ENCODE results near the gene ALDH1A1.

Gene ALDH1A1

GRCh38 chr9:72917892-72918509, 34.9 kb downstream of the ALDH1A1 start:
- no peak for DNase-seq (ENCODE audit: low read depth)

DNA sequence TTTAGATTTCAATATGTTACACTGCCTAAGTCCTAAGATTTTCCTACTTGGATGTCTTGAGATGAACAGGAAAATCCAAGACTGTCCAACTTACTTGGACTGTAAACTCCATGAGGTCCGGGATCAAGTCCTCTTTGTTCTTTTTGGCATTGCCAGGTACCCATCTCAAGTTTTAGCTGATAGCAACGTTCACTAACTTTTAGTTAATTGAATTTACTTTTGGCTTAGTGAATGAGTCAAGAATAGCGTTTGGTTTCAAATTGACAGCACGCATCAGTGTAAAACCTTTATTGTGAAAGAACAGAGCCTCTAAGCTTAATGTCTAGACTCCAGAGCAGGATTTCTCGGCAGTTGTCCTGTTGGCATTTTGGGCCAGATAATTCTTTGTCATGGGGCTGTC, 37.2 kb downstream of the ALDH1A1 start:
- no peak for DNase-seq (ENCODE audit: low read depth)

DNA sequence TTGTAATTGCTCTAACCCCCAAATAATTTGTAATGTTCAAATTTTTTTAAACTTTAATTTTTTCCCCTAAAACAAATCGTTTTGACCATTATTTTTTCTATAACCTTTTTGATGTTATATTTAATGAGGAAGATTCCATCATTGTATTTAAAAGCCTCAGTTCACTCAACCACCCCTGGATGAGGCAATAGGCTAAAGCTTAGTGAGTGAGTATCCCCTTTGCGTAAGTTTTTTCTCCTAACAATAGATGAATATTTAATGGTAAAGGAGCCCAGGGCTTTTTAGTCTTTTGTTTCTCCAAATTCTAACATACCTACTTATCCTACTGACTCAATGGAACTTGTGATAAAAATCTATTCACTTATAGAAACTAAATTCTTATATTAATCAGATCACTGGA, 38.1 kb downstream of the ALDH1A1 start:
- DNase-seq (ENCODE audit: low read depth), result no peak

DNA sequence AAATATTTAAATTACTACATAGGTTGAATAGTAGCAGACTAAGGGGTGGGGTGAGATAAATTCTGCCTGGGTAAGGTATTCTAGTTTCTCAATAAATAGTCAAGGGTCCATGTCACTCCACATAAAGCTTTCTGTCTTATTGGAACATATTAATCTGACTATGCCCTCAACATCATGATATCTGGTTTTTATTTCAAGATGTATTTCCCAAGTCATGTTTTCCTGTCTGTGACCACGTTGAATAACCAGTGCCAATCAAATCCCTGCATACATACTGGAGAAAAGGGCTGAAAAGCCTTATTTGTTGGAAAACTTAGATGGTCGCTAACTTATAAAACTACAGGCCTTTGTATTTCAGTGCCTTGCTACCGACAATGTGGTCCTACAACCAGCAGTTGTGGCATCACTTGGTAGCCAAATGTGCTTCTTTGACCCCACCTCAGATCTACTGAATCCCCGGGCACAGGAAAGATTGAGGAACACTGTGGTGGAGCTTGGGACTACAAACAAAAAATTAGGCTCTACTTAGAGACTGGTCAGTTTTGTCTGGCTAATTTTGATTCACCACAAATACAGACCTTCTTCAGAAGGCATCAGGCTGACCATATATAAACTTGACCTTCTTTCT, 39.4 kb downstream of the ALDH1A1 start:
- no peak for DNase-seq (ENCODE audit: low read depth)

DNA sequence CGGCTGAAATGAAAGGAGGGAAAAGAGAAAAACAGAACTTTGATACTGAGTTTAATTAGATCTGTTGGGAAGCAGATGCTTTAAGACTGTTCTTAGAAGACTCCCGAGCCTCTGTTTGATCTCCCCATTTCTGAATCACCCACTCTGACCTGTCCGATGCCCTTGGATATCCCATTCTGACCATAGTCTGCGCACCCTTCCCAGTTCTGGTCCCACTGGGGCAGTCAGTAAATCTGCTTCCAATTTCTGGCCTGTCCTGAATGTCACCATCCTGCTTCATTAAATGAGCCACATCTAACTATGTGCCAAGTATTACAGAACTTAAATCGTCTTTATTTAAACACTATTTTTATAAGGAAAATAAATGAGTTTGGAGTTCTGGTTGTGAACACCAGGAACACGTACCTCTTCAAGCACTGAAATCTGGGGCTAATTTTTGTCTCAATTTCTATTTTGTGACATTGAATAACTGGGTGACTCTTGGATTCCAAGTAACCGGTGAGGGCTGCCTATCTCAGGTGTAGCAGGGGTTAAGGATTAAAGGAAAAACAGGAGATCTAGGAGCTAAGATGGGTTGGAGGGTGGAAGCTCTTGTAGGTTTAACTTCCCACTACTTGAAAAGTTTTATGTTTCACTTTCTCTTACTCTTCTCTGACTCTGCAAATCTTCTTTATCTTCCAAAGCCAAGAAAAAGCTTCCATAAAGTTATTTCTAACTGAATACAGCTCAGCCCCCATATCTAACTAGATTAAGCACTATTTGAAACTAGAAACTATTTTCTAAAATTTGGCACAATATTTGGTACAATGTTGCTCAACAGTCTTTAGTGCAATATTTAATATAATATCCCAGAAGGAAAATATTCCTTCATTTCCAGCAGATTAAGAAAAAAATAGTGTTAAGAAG, 40.1 kb downstream of the ALDH1A1 start:
- no peak for DNase-seq (ENCODE audit: low read depth)

DNA sequence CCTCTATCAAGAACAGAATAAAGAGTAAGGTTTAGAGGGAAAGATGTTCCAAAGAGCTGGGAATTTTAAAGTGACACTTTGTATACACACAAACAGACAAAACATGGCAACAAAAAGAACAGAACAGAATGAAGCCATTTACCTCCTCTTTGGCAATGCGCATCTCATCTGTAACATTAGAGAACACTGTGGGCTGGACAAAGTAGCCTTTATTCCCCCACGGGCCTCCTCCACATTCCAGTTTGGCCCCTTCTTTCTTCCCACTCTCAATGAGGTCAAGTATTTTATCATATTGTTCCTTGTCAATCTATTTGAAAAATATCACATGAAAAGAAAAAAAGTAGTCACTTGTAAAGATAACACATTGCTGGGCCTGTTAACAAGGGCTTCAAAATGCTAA, 41.0 kb downstream of the ALDH1A1 start:
- no peak for DNase-seq (ENCODE audit: low read depth)

DNA sequence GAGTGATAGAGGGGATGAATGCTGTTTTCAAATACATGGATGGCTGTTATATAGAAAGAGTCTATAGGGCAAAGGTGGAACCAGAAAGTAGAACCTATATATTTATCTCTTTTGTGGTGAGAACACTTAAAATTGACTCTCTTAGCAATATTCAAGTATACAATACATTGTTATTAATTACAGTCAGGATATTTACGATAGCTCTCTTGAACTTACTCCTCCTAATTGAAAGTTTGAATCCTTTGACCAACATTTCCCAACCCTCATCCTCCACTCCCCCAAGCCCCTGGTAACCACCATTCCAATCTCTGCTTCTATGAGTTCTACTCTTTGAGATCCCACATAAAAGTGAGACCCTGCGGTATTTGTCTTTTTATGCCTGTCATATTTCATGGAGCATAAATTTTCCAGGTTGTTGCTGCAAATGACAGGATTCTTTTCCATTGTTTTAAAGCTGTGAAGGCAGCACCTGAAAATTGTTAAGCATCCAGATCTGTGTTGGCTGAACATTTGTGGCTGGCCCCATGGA, 41.5 kb downstream of the ALDH1A1 start:
- DNase-seq (ENCODE audit: low read depth), result no peak

- no peak for DNase-seq (ENCODE audit: low read depth)
Measured at GRCh38 chr9:72909428-72909827, 43.4 kb downstream of the ALDH1A1 start.

DNA sequence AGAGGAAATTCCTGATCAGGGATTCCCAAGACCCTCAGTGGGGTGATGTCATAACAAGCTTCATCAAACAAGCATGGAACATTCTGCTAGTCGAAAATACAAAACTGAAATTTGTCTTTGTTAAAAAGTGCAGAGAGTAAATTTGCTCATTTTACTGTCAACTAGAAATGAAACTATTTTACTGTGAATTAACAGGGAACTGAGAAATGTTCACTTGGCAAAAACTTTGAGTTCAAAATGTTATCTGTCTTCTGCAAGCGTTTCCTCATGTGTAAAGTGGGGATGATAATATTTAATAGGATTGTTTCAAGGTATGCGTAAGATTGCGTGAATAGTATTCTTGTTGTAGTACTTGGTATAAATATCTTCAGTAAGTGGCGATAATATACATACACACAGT, 45.4 kb downstream of the ALDH1A1 start:
- no peak for DNase-seq (ENCODE audit: low read depth)

DNA sequence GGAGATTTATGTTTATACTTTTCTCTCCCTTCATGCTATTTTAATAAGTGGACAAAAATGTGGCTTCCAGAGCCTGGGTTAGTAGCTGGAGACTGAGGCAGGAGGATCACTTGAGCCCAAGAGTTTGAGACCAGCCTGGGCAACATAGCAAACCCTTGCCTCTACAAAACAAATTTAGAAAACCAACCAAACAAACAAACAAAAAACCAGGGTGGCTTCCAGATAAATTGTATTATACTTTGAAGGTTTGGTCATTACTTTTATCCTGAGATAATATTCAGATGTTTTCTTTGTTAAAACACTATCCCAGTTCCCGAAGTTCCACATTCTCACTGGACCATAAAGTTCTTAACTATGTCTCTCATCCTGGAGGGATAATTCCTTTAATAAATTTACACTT, 46.0 kb downstream of the ALDH1A1 start:
- DNase-seq (ENCODE audit: low read depth), result no peak

- DNase-seq (ENCODE audit: low read depth), result no peak
Measured at GRCh38 chr9:72905514-72906480, 47.1 kb downstream of the ALDH1A1 start.

DNA sequence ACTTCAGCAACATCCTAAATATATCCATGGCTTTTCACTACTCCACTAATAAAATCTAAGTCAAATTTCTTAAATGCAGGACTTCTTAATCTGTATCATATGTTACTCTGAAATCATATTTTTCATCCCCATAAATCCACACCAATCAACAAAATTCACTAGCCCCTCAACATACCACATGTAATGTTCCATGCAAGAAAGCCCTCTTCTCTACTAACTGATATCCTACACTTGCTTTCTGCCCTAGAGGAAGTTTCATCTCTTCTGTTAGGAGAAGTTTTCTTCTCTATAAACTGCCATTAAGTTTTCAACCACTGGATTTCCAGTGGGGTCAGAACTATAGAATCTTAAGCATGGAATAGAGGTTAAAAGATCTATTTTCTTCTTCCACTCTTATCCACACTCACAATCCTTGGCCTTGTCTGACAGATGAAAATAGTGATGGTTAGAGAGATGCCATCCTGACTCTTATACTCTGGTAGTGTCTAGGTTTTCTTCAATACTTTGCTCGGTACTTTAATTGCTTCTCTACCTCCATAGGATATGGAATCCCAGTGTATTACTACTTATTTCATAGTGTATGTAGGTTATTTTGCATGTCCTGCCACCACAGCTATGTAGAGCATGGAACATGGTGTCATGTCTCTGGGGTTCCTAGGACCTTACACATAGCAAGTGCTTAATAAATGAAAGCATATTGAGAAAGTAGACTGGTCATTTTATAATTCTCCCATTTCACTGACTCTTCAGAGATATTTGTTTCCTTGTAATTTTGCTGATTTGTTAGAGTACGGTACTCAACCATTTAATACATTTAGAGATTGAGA, 48.4 kb downstream of the ALDH1A1 start:
- DNase-seq (ENCODE audit: low read depth), result no peak

- no peak for DNase-seq (ENCODE audit: low read depth)
Measured at GRCh38 chr9:72903103-72903502, 49.8 kb downstream of the ALDH1A1 start.

- DNase-seq (ENCODE audit: low read depth), result no peak
Measured at GRCh38 chr9:72902268-72902667, 50.6 kb downstream of the ALDH1A1 start.

DNA sequence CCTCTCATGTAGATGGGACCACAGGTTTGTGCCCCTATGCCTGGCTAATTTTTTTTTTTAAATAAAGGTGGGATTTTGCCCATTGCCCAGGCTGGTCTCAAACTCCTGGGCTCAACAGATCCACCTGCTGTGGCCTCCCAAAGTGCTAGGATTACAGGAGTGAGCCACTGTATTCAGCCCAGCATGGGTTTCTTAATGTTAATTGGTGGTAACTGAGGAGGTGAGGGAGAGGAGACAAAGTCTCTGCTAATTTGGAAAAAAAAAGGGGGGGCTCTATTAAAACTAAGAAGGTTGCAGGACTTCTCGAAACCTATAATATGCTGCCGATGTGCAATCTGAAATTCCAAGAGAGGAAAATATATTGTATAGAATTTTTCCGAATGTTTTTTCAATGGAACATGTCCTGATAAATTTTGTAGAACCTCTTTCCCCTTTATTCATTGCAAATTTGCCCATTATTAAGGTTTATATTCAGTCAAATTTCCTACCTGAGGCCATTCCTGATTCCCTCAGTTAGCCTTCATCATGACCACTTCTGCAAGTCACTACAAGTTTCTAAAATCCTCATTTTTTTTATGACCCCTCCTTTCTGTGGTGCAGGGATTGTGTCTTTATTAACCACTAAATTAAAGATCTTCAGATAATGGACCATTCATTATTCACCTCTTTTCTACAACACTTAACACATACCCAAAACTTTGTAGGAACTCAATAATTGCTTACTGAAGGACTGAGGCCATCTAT, 52.9 kb downstream of the ALDH1A1 start:
- no peak for DNase-seq (ENCODE audit: low read depth)

DNA sequence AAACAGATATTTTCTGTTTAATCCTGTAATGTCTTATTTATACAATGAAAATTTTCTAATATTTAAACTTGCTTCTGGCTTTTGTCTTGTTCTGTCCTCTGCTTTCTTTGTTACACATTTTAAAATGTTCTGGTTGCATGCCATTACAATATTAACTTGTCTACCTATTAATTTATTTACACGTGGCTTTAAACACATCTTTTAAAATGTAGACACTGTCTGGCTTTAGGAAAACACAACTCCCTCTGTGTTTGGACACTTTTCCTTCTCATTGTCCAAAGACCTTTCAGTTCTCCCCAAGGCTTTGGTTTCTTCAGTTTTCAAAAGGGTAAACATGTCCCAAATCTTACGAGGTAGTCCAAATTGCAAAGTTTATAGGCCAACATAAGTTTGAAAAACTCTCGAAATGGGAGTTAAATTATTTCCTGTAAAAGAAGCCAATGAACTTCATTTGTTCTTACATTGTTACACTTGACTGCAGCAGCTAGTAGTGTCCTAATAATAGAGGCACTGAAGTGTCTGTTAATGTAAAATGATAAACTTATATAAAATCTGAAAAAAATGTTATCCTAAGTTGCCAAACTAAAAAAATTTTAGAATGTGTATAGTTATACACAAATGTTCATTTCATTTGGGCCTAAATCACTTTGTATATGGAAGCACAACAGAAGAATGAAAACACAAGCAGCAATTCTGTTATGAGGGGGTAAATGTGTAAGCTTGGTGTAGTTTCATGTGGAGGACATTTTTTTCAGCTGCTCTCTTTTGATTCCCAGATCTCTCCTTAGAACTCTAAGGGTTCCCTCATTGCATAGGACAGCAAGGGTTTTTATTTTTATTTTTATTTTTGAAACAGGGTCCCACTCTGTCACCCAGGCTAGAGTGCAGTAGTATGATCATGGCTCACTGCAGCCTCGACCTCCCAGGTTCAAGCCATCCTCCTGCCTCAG, 53.8 kb downstream of the ALDH1A1 start:
- no peak for DNase-seq (ENCODE audit: low read depth)

DNA sequence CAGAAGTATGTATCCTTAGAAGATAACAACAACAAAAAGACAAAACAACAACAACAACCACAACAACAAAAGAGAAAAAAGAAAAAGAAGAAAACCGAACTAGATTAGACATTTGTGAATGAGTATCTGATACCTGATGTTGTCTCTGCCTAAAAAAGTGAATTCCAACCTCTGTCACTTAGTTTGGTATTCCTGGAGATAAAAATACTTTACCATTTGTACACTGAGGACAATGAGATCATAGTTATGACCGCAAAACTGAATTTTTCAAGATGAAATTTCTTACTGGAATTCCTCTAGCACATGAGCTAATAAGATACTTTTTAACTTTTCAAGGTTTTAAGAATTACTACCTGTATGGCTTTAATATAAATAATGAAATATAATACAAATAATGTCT, 54.5 kb downstream of the ALDH1A1 start:
- no peak for DNase-seq (ENCODE audit: low read depth)

GRCh38 chr9:72897069-72897649, 55.7 kb downstream of the ALDH1A1 start:
- no peak for DNase-seq (ENCODE audit: low read depth)

GRCh38 chr9:72896439-72896838, 56.4 kb downstream of the ALDH1A1 start:
- no peak for DNase-seq (ENCODE audit: low read depth)

Data from T-helper 22 cell (primary cell).